Measurements from ENCODE around the gene USP49.

The USP49 gene

GRCh38 chr6:41748542-41748941, 146.6 kb downstream of the USP49 start:
- no peak for DNase-seq

- DNase-seq, result no peak
Measured at GRCh38 chr6:41748102-41748477, 147.1 kb downstream of the USP49 start.

GRCh38 chr6:41747256-41748101, 147.7 kb downstream of the USP49 start, which contains the start of gene PGC:
PGC (minus strand) TSS chr6:41747397; CDS start chr6:41747334, 63 bp downstream.
- no peak for DNase-seq

- DNase-seq, result no peak
Measured at GRCh38 chr6:41746107-41746506, 149.1 kb downstream of the USP49 start.

GRCh38 chr6:41744236-41744787, 150.9 kb downstream of the USP49 start:
- DNase-seq, result no peak

GRCh38 chr6:41743406-41744235, 151.6 kb downstream of the USP49 start:
- no peak for DNase-seq

GRCh38 chr6:41741625-41742490, 153.3 kb downstream of the USP49 start:
- DNase-seq, result no peak

- DNase-seq, result no peak
Measured at GRCh38 chr6:41740366-41741162, 154.6 kb downstream of the USP49 start.

All from cerebellar nuclear complex (tissue), 1 donor.